Activated CD8-positive, alpha-beta T cell treated with anti-CD3 and anti-CD28 coated beads, Interleukin-2, amount 10 ng/mL, durations not matched to agents 7 days and 5 days (primary cell): ENCODE results near the gene SLC4A2. TPM values are rescaled to one million over a fixed set of nuclear protein-coding genes. Genes with fewer than 3 reads are reported as not detected.
A peak's percentile ranks its signal among the peaks of the same experiment; 100 is the strongest.

Experiments used
- ATAC-seq: fragments of 150-1000 bp; cut with Tn5 transposase; one replicate; pipeline ENCODE4 v1.10.0; 2021; ENCODE audit warnings: moderate library complexity
- CTCF ChIA-PET: fragments of 350-600 bp; sonication (Branson Sonifier 250); formaldehyde crosslinking; loops from one replicate; lab custom pipeline; 2021; ENCODE audit warnings: antibody characterized with exemption; lab: Charles Lee
- POLR2A ChIA-PET: fragments of 350-600 bp; sonication (Branson Sonifier 250); formaldehyde crosslinking; loops from one replicate; lab custom pipeline; 2021; ENCODE audit warnings: antibody characterized with exemption; lab: Charles Lee
- DNase-seq: peaks from one replicate; pipeline ENCODE4 v3.0.0-alpha.2; 2020
- H3K27ac Mint-ChIP-seq: one replicate; pipeline ENCODE4 v1.8.0; 2021; ENCODE audit warnings: mild to moderate bottlenecking, mixed read lengths
- H3K27me3 Mint-ChIP-seq: one replicate; pipeline ENCODE4 v1.8.0; 2021; ENCODE audit warnings: low read depth, mixed read lengths
- H3K36me3 Mint-ChIP-seq: one replicate; pipeline ENCODE4 v1.8.0; 2021; ENCODE audit warnings: low read depth, mixed read lengths
- H3K4me1 Mint-ChIP-seq: one replicate; pipeline ENCODE4 v1.8.0; 2021; ENCODE audit warnings: low read depth, mixed read lengths
- H3K4me3 Mint-ChIP-seq: one replicate; pipeline ENCODE4 v1.8.0; 2021; ENCODE audit warnings: mild to moderate bottlenecking, mixed read lengths
- H3K9me3 Mint-ChIP-seq: one replicate; pipeline ENCODE4 v1.8.0; 2022; ENCODE audit warnings: mixed read lengths; ENCODE audit not compliant: insufficient read depth
- total RNA-seq, 2 experiments: library from RNA; stranded (reverse); gene quantifications; one replicate each; pipeline ENCODE4 v1.2.3, GENCODE V29; 2021

SLC4A2 gene
- total RNA-seq, 2 experiments from 2014 or later: 107 to 112 TPM

DNA sequence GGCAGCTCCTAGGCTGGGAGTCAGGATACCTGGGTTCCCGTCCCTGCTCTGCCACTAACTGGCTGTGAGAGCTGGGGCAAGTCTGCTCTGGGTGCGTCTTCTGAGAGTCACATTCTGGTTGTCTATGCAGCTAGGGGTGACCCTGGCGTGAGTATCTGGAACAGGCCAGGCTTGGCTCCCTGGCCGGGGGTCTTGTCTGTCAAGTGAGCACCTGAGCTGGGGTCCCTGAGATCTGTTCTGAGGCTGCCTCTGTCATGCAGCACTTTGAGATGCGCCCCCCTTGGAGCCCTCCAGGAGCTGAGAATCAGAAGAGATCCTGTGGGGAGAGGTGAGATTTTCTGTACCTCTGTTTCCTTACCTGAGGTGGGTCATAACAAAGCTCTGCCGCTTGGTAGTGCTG lies 34.4 kb downstream of the SLC4A2 start:
- H3K9me3 Mint-ChIP-seq: no peaks in the 10 kb centered on the region
- CTCF ChIA-PET: interaction anchor here (1.0 kb wide), 1 partner anchor 17 kb away, joined by 4 read pairs; no protein-coding TSS in a partner anchor
- ATAC-seq: no peak

DNA sequence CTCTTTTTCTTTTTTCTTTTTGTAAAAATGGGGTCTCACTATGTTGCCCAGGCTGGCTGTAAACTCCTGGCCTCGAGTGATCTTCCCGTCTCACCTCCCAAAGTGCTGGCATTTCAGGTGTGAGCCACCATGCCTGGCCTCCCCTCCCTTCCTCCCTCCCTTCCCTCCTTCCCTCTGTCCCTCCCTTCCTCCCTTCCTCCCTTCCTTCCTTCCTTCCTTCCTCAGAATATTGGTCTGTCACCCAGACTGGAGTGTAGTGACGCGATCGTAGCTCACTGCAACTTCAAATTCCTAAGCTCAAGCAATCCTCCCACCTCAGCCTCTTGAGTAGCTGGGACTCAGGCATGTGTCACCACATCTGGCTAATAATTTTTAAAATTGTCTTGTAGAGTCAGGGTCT lies 35.3 kb downstream of the SLC4A2 start:
- H3K27me3 Mint-ChIP-seq: no peaks in the 10 kb centered on the region
- no peak for ATAC-seq
- POLR2A ChIA-PET: no interaction called here
- DNase-seq: no peak
- no peak overlapping the region for H3K4me3 Mint-ChIP-seq
- CTCF ChIA-PET: interaction anchor here (1.0 kb wide), 1 partner anchor 16 kb away, joined by 4 read pairs; no protein-coding TSS in a partner anchor
- no peaks in the 10 kb centered on the region for H3K36me3 Mint-ChIP-seq
- no peaks in the 10 kb centered on the region for H3K4me1 Mint-ChIP-seq
- no peak overlapping the region for H3K27ac Mint-ChIP-seq
- H3K9me3 Mint-ChIP-seq: no peaks in the 10 kb centered on the region

More for the DNA sequence above, 34.4 kb downstream of the SLC4A2 start:
- no peak overlapping the region for H3K27ac Mint-ChIP-seq
- POLR2A ChIA-PET: no interaction called here
- no peak overlapping the region for H3K4me3 Mint-ChIP-seq
- peaks cover 4% of the 10 kb centered on the region for H3K4me1 Mint-ChIP-seq
- H3K27me3 Mint-ChIP-seq: peaks cover 7% of the 10 kb centered on the region
- H3K36me3 Mint-ChIP-seq: no peaks in the 10 kb centered on the region
- DNase-seq: no peak

DNA sequence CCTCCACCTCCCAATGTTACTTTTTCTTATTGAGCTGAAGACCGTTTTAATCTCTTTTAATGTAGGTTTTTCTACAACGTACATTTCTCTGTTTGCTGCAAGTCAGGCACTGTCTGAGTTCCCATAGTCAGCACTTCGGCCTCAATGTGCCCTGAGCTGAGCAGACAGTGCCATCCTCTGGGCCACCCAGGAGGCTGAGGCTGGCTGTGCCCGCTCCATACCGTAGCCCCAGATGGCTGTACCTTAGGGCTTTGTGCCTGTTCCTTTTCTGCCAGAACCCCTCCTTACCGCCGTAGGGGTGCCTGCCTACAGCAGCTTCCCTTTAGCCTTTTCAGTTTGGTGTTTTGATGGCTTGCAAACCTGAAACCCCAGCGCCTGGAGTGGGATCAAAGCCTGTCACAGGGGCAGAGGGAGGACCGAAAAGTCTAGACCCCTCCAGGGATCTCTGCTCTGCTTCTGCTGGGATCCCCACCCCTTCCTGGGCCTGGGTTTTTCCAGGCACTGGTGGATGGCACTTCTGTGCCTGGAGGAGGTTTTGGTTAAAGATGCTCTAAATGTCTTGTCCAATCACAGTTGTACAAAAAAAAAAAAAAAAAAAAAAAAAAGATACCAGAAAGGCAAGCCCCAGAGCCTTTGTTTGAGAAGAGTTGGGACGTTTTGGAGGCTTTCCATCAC lies 35.9 kb downstream of the SLC4A2 start:
- H3K36me3 Mint-ChIP-seq: no peaks in the 10 kb centered on the region
- no peak for DNase-seq
- CTCF ChIA-PET: interaction anchor here (0.9 kb wide), 1 partner anchor 197 kb away, joined by 3 read pairs; no protein-coding TSS in a partner anchor

DNA sequence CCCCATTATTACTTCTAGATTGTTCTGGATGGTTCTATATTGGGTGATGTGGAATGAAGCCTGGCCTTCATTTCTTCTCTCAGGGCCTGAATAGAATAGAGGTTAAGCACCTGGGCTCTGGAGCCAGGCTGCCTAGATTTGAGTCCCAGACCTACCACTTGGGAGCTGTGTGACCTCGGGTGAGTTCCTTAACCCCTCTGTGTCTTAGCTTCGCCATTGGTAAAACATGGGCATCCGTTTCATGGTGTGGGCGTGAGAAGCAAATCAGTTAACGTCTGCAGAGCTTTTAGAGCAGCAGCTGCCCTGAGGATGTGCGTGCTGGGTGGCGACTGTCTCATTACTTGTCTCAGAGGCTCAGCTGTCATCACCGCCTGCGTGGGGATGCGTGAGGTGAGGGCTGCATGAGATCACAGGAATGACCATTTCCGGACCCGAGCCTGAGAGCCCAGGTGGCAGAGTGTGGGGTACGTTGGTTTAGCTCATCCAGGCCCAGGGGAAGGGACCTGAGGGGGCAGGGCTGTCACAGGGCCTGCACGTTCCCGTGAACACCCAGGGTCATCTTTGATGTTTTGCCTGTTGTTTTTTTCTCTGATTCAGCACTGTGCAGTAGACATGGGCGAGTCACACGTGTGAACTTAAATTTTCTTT lies 36.6 kb downstream of the SLC4A2 start:
- ATAC-seq (no peak), DNase-seq (no peak)
- Mint-ChIP-seq H3K27me3 (no peaks in the 10 kb centered on the region), H3K27ac (no peak overlapping the region), H3K36me3 (no peaks in the 10 kb centered on the region), H3K9me3 (no peaks in the 10 kb centered on the region), H3K4me1 (no peaks in the 10 kb centered on the region), H3K4me3 (no peak overlapping the region)
- ChIA-PET POLR2A (no interaction called here), CTCF (interaction anchor here (0.9 kb wide), 1 partner anchor 197 kb away, joined by 3 read pairs; no protein-coding TSS in a partner anchor)

More for the DNA sequence above, 35.9 kb downstream of the SLC4A2 start:
- Mint-ChIP-seq H3K27ac (no peak overlapping the region), H3K4me1 (no peaks in the 10 kb centered on the region), H3K9me3 (no peaks in the 10 kb centered on the region), H3K27me3 (no peaks in the 10 kb centered on the region), H3K4me3 (no peak overlapping the region)
- ATAC-seq: peak; percentile 35
- POLR2A ChIA-PET: no interaction called here

DNA sequence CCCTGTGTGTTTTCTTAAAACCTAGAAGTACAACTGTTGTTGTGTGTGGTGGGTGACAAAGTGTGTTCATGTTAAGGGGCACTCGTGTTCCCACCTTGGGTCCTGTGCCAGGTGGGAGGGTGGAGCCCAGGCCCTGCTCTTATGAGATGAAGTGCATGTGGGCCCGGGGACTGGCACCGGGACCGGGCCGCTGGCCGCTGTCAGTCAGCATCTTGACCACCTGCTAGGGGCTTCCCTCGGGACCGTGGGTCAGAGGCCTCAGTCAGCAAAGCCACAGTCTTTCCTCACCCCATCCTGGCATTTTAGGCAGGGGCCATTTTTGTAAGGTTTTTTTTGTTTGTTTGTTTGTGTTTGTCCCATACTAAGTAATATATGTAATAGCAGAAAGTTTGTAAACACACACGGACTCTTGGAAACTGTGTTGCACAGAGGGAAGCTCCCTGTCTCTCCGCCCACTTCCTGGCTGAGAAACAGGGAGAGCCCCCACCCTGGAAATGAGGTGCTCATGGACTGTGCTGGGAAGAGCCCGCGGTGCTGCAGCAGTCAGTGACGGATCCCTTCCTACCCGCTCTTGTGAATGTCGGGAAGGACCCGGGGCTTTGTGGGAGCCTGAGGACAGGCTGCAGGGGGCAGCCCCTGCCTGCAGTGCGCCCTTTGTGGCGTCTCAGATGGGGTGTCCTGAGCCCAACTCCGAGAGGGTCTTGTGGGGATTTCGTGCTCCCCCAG lies 40.3 kb downstream of the SLC4A2 start:
- POLR2A ChIA-PET: no interaction called here
- DNase-seq: no peak
- CTCF ChIA-PET: no interaction called here
- no peak overlapping the region for H3K4me3 Mint-ChIP-seq
- H3K27me3 Mint-ChIP-seq: peaks cover 4% of the 10 kb centered on the region
- no peaks in the 10 kb centered on the region for H3K4me1 Mint-ChIP-seq
- H3K27ac Mint-ChIP-seq: no peak overlapping the region
- H3K36me3 Mint-ChIP-seq: no peaks in the 10 kb centered on the region
- no peak for ATAC-seq
- H3K9me3 Mint-ChIP-seq: no peaks in the 10 kb centered on the region

DNA sequence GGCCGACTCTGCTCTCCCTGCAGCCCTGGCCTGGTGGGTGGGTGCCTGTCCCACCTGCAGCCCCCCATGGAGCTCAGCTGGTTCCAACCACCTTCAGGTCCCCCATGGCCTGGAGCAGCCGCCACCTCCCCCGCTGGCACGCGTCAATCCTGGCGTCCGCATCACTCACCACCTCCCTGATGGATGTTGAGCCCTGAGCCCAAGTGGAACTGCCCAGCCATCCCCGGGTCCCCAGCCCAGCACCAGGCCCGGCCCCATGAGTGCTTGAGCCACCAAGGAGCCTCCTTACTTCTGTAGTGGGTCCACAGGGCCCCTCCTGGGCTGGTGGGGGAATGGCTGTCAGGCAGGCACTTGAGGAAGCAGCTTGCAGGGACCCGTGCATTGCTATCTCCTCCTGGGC lies 41.5 kb downstream of the SLC4A2 start:
- H3K36me3 Mint-ChIP-seq: no peaks in the 10 kb centered on the region
- peaks cover 3% of the 10 kb centered on the region for H3K4me1 Mint-ChIP-seq
- DNase-seq (no peak), ATAC-seq (no peak)
- ChIA-PET POLR2A (no interaction called here), CTCF (interaction anchor here (1.1 kb wide), 1 partner anchor 10 kb away, joined by 4 read pairs; no protein-coding TSS in a partner anchor)
- no peaks in the 10 kb centered on the region for H3K9me3 Mint-ChIP-seq
- H3K4me3 Mint-ChIP-seq: no peak overlapping the region
- no peak overlapping the region for H3K27ac Mint-ChIP-seq
- H3K27me3 Mint-ChIP-seq: peaks cover 4% of the 10 kb centered on the region

DNA sequence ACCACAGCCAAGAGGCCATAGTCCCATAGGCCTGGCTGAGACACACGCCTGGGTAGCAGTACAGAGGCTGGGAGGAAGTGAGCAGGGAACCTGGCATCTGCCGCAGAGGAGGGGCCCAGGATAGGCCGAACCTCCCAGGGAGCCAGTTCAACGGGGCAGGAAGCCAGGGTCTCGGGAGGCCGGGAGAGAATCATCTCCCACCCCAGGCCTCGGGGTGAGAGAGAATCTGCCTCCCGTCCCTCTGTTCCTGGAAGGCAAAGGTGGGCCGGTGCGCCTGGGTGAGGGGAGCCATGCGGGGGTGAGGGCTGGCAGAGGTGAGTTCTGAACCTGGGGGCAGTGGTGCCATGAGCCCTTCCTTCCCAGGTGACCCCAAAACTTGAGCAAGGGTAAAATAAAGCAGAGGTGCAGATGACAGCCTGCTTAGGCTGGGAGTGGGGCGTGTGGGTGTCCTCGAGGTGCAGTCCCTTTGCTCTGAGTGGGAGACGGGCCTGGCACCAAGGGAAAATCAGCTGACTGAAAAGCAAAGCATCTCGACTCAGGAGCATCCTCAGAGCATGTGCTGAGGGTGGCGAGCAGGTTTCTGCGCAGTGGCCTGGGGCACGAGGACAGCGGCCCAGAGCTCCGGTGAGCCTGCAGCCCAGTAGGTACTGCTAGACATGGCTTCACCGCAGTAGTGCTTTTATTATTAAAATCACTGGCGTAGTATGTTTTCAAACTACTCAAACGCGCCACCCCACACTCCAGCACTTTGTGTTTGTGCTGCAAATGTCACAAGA lies 42.4 kb downstream of the SLC4A2 start:
- peaks cover 4% of the 10 kb centered on the region for H3K27me3 Mint-ChIP-seq
- no peaks in the 10 kb centered on the region for H3K36me3 Mint-ChIP-seq
- no peaks in the 10 kb centered on the region for H3K9me3 Mint-ChIP-seq
- CTCF ChIA-PET: no interaction called here
- H3K4me1 Mint-ChIP-seq: peaks cover 3% of the 10 kb centered on the region
- H3K4me3 Mint-ChIP-seq: no peak overlapping the region
- POLR2A ChIA-PET: no interaction called here
- no peak for DNase-seq
- H3K27ac Mint-ChIP-seq: no peak overlapping the region
- ATAC-seq: no peak

DNA sequence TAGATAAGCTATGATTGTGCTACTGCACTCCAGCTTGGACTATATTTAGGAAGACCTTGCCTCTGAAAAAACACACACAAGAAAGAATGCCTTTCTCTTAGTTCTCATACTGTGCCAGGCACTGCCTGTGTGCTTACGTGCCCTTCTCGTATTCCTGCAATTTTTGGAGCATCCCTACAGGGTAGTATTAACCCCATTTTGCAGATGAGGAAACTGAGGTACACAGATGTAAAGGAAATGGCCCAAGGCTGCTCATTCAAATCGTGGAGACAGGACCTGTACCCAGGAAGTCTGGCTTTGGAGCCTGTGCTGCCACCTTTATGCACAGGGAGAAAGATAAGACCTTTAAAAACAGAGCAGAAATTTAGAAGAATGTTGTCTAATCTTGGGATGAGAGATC lies 43.6 kb downstream of the SLC4A2 start:
- H3K27me3 Mint-ChIP-seq: peaks cover 4% of the 10 kb centered on the region
- H3K36me3 Mint-ChIP-seq: no peaks in the 10 kb centered on the region
- H3K4me3 Mint-ChIP-seq: no peak overlapping the region
- ATAC-seq: no peak
- CTCF ChIA-PET: interaction anchor here (0.8 to 1.9 kb wide), 2 partner anchors 8 to 21 kb away, joined by 3 to 5 read pairs; no protein-coding TSS in a partner anchor
- no peak for DNase-seq
- H3K9me3 Mint-ChIP-seq: no peaks in the 10 kb centered on the region
- no peak overlapping the region for H3K27ac Mint-ChIP-seq
- POLR2A ChIA-PET: interaction anchor here (0.7 kb wide), 1 partner anchor 74 kb away, joined by 3 read pairs; no protein-coding TSS in a partner anchor
- peaks cover 3% of the 10 kb centered on the region for H3K4me1 Mint-ChIP-seq

DNA sequence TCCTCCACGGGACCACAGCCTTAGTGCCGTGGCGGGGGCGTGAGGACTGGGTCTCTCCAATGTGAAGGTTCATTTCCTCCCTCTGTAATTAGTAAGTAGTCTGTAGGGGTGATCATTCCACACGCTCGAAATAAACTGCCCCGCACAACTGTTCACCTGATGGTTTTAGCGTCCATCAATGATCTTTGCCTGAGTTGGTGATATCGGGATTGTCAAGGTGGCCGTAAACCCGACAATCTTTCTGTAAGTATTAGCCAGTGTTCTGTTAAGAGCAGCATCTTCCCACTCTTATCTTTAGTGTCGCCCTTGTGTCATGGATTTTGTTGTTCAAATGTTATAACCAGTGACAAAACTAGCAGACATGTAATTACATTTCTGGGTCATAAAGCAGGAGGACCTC lies 44.6 kb downstream of the SLC4A2 start:
- Mint-ChIP-seq H3K9me3 (no peaks in the 10 kb centered on the region), H3K4me1 (peaks cover 3% of the 10 kb centered on the region), H3K4me3 (no peak overlapping the region), H3K27ac (no peak overlapping the region), H3K27me3 (peaks cover 4% of the 10 kb centered on the region), H3K36me3 (no peaks in the 10 kb centered on the region)
- POLR2A ChIA-PET: interaction anchor here (0.7 kb wide), 1 partner anchor 73 kb away, joined by 3 read pairs; no protein-coding TSS in a partner anchor
- no peak for DNase-seq
- CTCF ChIA-PET: interaction anchor here (1.4 to 1.9 kb wide), 2 partner anchors 12 to 20 kb away, joined by 3 to 5 read pairs; no protein-coding TSS in a partner anchor
- no peak for ATAC-seq

DNA sequence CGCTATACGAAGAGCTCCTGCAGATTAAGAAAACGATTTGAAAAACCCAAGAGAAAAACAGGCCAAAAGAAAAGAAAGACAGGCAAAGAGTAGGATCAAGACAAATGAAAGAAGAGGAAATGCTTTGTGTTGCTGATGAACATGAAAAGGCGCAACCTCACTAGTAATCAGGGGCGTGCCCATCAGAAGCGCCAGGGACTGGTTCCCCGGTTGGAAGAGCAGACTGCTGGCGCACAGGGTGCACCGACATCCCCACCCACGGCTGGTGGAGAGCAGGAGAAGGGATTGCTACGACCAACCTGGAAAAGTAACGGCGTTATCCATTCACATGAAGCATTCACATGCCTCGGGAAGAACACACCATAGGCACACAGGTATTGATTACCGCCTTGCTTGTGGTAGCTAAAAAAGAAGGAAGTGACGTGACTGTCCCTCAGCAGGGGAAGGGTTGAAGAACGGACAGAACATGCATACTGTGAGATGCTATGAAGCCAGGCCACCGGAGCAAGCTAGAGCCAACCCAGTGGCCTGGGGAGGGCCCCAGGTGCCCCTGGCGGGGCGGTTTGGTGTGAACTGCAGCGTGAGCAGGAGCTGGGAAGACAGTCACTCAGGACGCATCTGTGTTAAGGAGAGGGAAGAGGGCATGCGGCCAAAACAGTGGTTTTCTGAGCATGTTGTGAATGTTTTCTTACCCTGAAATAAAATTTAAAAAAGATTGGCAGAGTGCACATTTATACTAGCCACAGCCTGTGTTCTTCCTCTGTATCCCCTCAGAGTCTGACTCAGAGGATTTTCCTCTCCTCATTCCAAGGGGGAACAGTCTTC lies 45.2 kb downstream of the SLC4A2 start:
- no peak overlapping the region for H3K27ac Mint-ChIP-seq
- DNase-seq (no peak), ATAC-seq (no peak)
- H3K4me1 Mint-ChIP-seq: peaks cover 3% of the 10 kb centered on the region
- H3K4me3 Mint-ChIP-seq: no peak overlapping the region
- ChIA-PET CTCF (interaction anchor here (1.0 to 1.9 kb wide), 4 partner anchors 11 to 75 kb away, joined by 3 to 5 read pairs (median 3); no protein-coding TSS in a partner anchor), POLR2A (no interaction called here)
- H3K36me3 Mint-ChIP-seq: no peaks in the 10 kb centered on the region
- H3K9me3 Mint-ChIP-seq: no peaks in the 10 kb centered on the region
- H3K27me3 Mint-ChIP-seq: peaks cover 4% of the 10 kb centered on the region
